ENCODE results near the gene WDFY3. TPM values are rescaled to one million over a fixed set of nuclear protein-coding genes. Genes with fewer than 3 reads are reported as not detected.

Gene WDFY3
- polyA plus RNA-seq, 2 of the 4 experiments (the other 2 are of a cell fraction) = 6.6 to 25.1 TPM

GRCh38 chr4:84710548-84710947 is 255.9 kb downstream of the WDFY3 start:
- POLR2A ChIA-PET = no interaction called here
- no peak overlapping the region for H3K4me3 ChIP-seq
- CTCF ChIA-PET = no interaction called here
- H3K27ac ChIP-seq = no peak overlapping the region
- DNase-seq (ENCODE audit: low read depth in 1 of 2, low spot score in 1 of 2) (no peak), ATAC-seq (no peak), FAIRE-seq (no peak)
- H3K4me1 ChIP-seq = no peaks in the 10 kb centered on the region
- no peak overlapping the region for H3K4me2 ChIP-seq
- H3K9me3 ChIP-seq = no peaks in the 10 kb centered on the region
- 98% methylated on average over 3 of the region's 3 CpGs for WGBS (ENCODE audit: missing lambda C conversion rate)
- TF ChIP-seq CHD2 (IDR thresholded peaks at IDR 0.05; ENCODE audit: low read length, partially characterized antibody) = no peak
- peak; percentile 59 for TF ChIP-seq MAFK (IDR thresholded peaks at IDR 0.05; ENCODE audit: partially characterized antibody)
- TF ChIP-seq RCOR1 (IDR thresholded peaks at IDR 0.05; ENCODE audit: low read depth, low read length) = no peak

- DNase-seq (ENCODE audit: low read depth in 1 of 2, low spot score in 1 of 2) = no peak
- WGBS (ENCODE audit: missing lambda C conversion rate) = 86% methylated on average over 6 of the region's 6 CpGs
- TF ChIP-seq KDM1A (IDR thresholded peaks at IDR 0.05; ENCODE audit: low read depth) (no peak), JUN (IDR thresholded peaks at IDR 0.05) (no peak), CTCF (IDR thresholded peaks at IDR 0.05) (no peak), E2F6 (IDR thresholded peaks at IDR 0.05; ENCODE audit: borderline replicate concordance, low read depth) (no peak), HOXB5 (CRISPR knock-in tag; IDR thresholded peaks at IDR 0.05) (no peak), EHF (CRISPR knock-in tag; IDR thresholded peaks at IDR 0.05) (no peak), ELK1 (IDR thresholded peaks at IDR 0.05; ENCODE audit: low read depth, low read length) (no peak), CHD4 (IDR thresholded peaks at IDR 0.05; ENCODE audit: borderline replicate concordance) (no peak), TFCP2L1 (CRISPR knock-in tag; IDR thresholded peaks at IDR 0.05) (no peak), CBX8 (IDR thresholded peaks at IDR 0.05) (no peak), ZSCAN20 (CRISPR knock-in tag; IDR thresholded peaks at IDR 0.05) (no peak), SREBF2 (IDR thresholded peaks at IDR 0.05) (no peak), BHLHE40 (IDR thresholded peaks at IDR 0.05; ENCODE audit: low read depth, low read length) (no peak), NR3C1 (IDR thresholded peaks at IDR 0.05) (no peak), CHD2 (IDR thresholded peaks at IDR 0.05; ENCODE audit: low read length, partially characterized antibody) (no peak), CEBPB (IDR thresholded peaks at IDR 0.05) (no peak), RFX5 (IDR thresholded peaks at IDR 0.05) (no peak), ZNF302 (CRISPR knock-in tag; IDR thresholded peaks at IDR 0.05) (no peak)
- Histone ChIP-seq H3K9me3 (no peaks in the 10 kb centered on the region), H3K4me2 (no peak overlapping the region), H3K4me1 (no peaks in the 10 kb centered on the region), H3K27ac (no peak overlapping the region), H3K4me3 (no peak overlapping the region)
- ChIA-PET CTCF (interaction anchor here (0.8 kb wide), 1 partner anchor 41 kb away, joined by 3 read pairs; no protein-coding TSS in a partner anchor), POLR2A (no interaction called here)
- FAIRE-seq = no peak
- no peak for ATAC-seq
Observed at GRCh38 chr4:84708406-84709135, 257.9 kb downstream of the WDFY3 start.

- WGBS (ENCODE audit: missing lambda C conversion rate) = 89% methylated on average over 2 of the region's 2 CpGs
- ChIA-PET CTCF (no interaction called here), POLR2A (no interaction called here)
- FAIRE-seq (no peak), DNase-seq (ENCODE audit: low read depth in 1 of 2, low spot score in 1 of 2) (no peak), ATAC-seq (no peak)
- Histone ChIP-seq H3K4me3 (no peak overlapping the region), H3K4me1 (no peaks in the 10 kb centered on the region), H3K4me2 (no peak overlapping the region), H3K9me3 (no peaks in the 10 kb centered on the region), H3K27ac (no peak overlapping the region)
- TF ChIP-seq HOXB5 (CRISPR knock-in tag; IDR thresholded peaks at IDR 0.05) (no peak), EP300 (IDR thresholded peaks at IDR 0.05) (no peak), MAZ (IDR thresholded peaks at IDR 0.05; ENCODE audit: borderline replicate concordance, low read depth, low read length) (no peak), RARB (CRISPR knock-in tag; IDR thresholded peaks at IDR 0.05) (no peak), EHMT2 (IDR thresholded peaks at IDR 0.05; ENCODE audit: low read depth) (no peak), NPAS2 (CRISPR knock-in tag; IDR thresholded peaks at IDR 0.05; ENCODE audit: borderline replicate concordance) (no peak), ZSCAN20 (CRISPR knock-in tag; IDR thresholded peaks at IDR 0.05) (no peak), NR3C1 (IDR thresholded peaks at IDR 0.05) (no peak), MAFK (IDR thresholded peaks at IDR 0.05; ENCODE audit: partially characterized antibody) (no peak), POLR2AphosphoS2 (conservative IDR thresholded peaks at IDR 0.05; ENCODE audit: low read length) (no peak), HDAC2 (IDR thresholded peaks at IDR 0.05) (no peak), CBX2 (IDR thresholded peaks at IDR 0.05; ENCODE audit: borderline replicate concordance, low read depth) (no peak), SMC3 (IDR thresholded peaks at IDR 0.05) (no peak), KDM1A (IDR thresholded peaks at IDR 0.05; ENCODE audit: low read depth) (no peak), ESRRA (IDR thresholded peaks at IDR 0.05; ENCODE audit: borderline replicate concordance, low read length) (no peak), FOXS1 (CRISPR knock-in tag; IDR thresholded peaks at IDR 0.05) (no peak), MAX (IDR thresholded peaks at IDR 0.05) (no peak), RAD21 (conservative IDR thresholded peaks at IDR 0.05 in 1 of 2, IDR thresholded peaks at IDR 0.05 in 1 of 2) (no peak)
Observed at GRCh38 chr4:84706286-84706685, 260.2 kb downstream of the WDFY3 start.
